Stromal cell of bone marrow (primary cell): Measurements from ENCODE around the gene SLC36A1.
"Not testable (repeated sequence)": the region's sequence is repeated elsewhere in the genome, so short reads cannot be mapped to it uniquely, and the experiment has no call there.

Experiments
- DNase-seq: peaks from one replicate; pipeline ENCODE4 v3.0.0-alpha.2; 2012; ENCODE audit warnings: low read depth

Gene SLC36A1

GRCh38 chr5:151447174-151448037, at the start of gene SLC36A1:
TSS of gene SLC36A1 (plus strand) at chr5:151447603. CDS start at chr5:151458793, 11,190 bp downstream.
- DNase-seq: peak; percentile 78

GRCh38 chr5:151405334-151406160, 41.9 kb upstream of the SLC36A1 start:
- no peak for DNase-seq

- DNase-seq: no peak
Measured at GRCh38 chr5:151406322-151406947, 41.0 kb upstream of the SLC36A1 start.

GRCh38 chr5:151408591-151409230, 38.7 kb upstream of the SLC36A1 start:
- no peak for DNase-seq

- no peak for DNase-seq
Measured at GRCh38 chr5:151413800-151414199, 33.6 kb upstream of the SLC36A1 start.

- no peak for DNase-seq
Measured at GRCh38 chr5:151414536-151414935, 32.9 kb upstream of the SLC36A1 start.

GRCh38 chr5:151417712-151418111, 29.7 kb upstream of the SLC36A1 start:
- no peak for DNase-seq

GRCh38 chr5:151420127-151420526, 27.3 kb upstream of the SLC36A1 start:
- no peak for DNase-seq

GRCh38 chr5:151424892-151425523, 22.4 kb upstream of the SLC36A1 start:
- DNase-seq: no peak

GRCh38 chr5:151426347-151426746, 21.1 kb upstream of the SLC36A1 start:
- not testable (repeated sequence) for DNase-seq

GRCh38 chr5:151427258-151427657, 20.1 kb upstream of the SLC36A1 start:
- DNase-seq: no peak

GRCh38 chr5:151430731-151431130, 16.7 kb upstream of the SLC36A1 start:
- DNase-seq: no peak

GRCh38 chr5:151431666-151432065, 15.7 kb upstream of the SLC36A1 start:
- DNase-seq: no peak

GRCh38 chr5:151432210-151432609, 15.2 kb upstream of the SLC36A1 start:
- DNase-seq: no peak

GRCh38 chr5:151434570-151435237, 12.7 kb upstream of the SLC36A1 start:
- DNase-seq: no peak

- DNase-seq: no peak
Measured at GRCh38 chr5:151448038-151448985, 909 bp downstream of the SLC36A1 start.

GRCh38 chr5:151449297-151449696, 1.9 kb downstream of the SLC36A1 start:
- DNase-seq: no peak

- no peak for DNase-seq
Measured at GRCh38 chr5:151449839-151450238, 2.4 kb downstream of the SLC36A1 start.

- no peak for DNase-seq
Measured at GRCh38 chr5:151450605-151451004, 3.2 kb downstream of the SLC36A1 start.
